SJSA1 (cell line): ENCODE data around the gene COL12A1. TPM values are rescaled to one million over a fixed set of nuclear protein-coding genes. Genes with fewer than 3 reads are reported as not detected.
A peak's percentile ranks its signal among the peaks of the same experiment; 100 is the strongest.

Source experiments
- DNase-seq, 2 experiments: peaks; one replicate each; pipeline ENCODE4 v3.0.0-alpha.2; 2015 to 2020; ENCODE audit warnings: low spot score in 2 of 2, low read depth in 1 of 2
- H3K27ac ChIP-seq: fragments of 250-450 bp; sonication (Bioruptor Pico); 2 replicates; pipeline ENCODE4 v1.5.1; 2020; ENCODE audit warnings: mild to moderate bottlenecking, moderate library complexity
- H3K27me3 ChIP-seq: fragments of 250-450 bp; sonication (Bioruptor Pico); replicated peaks from 2 replicates; pipeline ENCODE4 v1.5.1; 2020; ENCODE audit warnings: mild to moderate bottlenecking, moderate library complexity
- H3K36me3 ChIP-seq: fragments of 250-450 bp; sonication (Bioruptor Pico); 2 replicates; pipeline ENCODE4 v1.5.1; 2020; ENCODE audit warnings: mild to moderate bottlenecking
- H3K4me1 ChIP-seq: fragments of 250-450 bp; sonication (Bioruptor Pico); replicated peaks from 2 replicates; pipeline ENCODE4 v1.6.1; 2021; ENCODE audit warnings: mild to moderate bottlenecking
- H3K4me3 ChIP-seq: fragments of 250-450 bp; sonication (Bioruptor Pico); 2 replicates; pipeline ENCODE4 v1.5.1; 2020; ENCODE audit warnings: mild to moderate bottlenecking
- H3K9me3 ChIP-seq: fragments of 250-450 bp; sonication (Bioruptor Pico); replicated peaks from 2 replicates; pipeline ENCODE4 v1.5.1; 2020; ENCODE audit warnings: mild to moderate bottlenecking
- total RNA-seq: library from RNA; depleted of rRNA; stranded (reverse); fragments of >200 nt; shearing (Covaris generic); gene quantifications from 2 replicates; pipeline ENCODE4 v1.2.3, GENCODE V29; 2014

Gene COL12A1
- total RNA-seq, 1 experiment from 2014 or later, result 233 TPM

DNA sequence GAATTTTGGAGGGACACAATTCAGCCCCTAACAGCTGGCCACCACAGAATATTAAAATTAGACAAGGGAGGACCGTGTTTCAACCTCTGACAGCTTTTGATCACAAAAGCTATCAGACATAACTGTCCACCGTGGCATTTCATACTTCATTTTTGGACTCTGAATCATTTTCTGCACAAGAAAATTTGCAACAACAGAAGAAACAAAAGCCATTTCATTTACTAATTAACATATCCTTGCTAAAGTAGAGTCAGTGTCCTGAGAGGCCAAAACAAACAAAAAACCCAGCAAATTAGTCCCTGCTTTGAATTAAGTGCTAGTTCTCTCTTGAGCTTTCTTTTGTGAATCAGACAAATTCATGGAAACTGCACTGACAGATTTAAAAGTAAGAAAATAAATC, 17.6 kb upstream of the COL12A1 start:
- no peak for DNase-seq
- H3K27me3 ChIP-seq, result no peaks in the 10 kb centered on the region

DNA sequence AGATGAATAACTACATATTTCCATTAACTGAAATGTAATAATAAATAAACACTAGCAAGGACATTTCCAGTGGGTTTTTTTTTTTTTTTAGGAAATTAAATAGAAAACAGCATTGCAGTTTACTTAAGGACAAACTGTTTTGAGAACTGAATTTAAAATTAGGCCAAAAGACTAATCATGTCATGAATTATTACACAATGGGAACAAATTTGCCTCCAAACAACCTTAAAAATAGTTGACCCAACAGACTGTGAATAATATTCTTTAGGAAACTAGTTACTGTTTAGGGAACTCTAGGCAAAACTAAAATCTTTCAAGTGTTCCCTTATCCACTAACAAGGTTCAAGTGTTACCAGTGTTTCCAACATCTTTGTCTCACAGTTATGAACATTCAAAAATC, 16.4 kb upstream of the COL12A1 start:
- no peak overlapping the region for H3K4me3 ChIP-seq
- H3K9me3 ChIP-seq, result no peaks in the 10 kb centered on the region
- no peak for DNase-seq
- H3K36me3 ChIP-seq, result no peaks in the 10 kb centered on the region
- H3K27ac ChIP-seq, result no peak overlapping the region
- peaks cover 36% of the 10 kb centered on the region for H3K4me1 ChIP-seq
- H3K27me3 ChIP-seq, result no peaks in the 10 kb centered on the region

More for the DNA sequence above, 17.6 kb upstream of the COL12A1 start:
- Histone ChIP-seq H3K4me1 (peaks cover 26% of the 10 kb centered on the region), H3K4me3 (no peak overlapping the region), H3K9me3 (no peaks in the 10 kb centered on the region), H3K36me3 (no peaks in the 10 kb centered on the region), H3K27ac (no peak overlapping the region)

DNA sequence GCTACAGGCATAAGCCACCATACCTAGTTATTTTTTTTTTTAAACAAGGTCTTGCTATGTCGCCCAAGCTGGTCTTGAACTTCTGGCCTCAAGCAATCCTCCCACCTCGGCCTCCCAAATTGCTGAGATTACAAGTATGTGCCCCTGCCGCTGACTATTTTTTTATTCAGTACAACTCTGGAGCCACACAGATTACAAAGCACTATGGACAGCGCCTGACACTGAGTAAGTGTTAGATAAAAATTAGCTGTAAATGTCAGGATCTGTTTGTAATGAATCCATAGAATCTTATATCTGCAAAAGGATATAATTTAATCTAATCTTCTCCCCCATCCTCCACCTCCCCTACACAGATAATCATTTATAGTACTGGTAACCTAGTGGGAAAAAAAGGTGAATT, 15.3 kb upstream of the COL12A1 start:
- Histone ChIP-seq H3K27ac (no peak overlapping the region), H3K4me1 (peaks cover 33% of the 10 kb centered on the region), H3K27me3 (no peaks in the 10 kb centered on the region), H3K36me3 (no peaks in the 10 kb centered on the region), H3K4me3 (no peak overlapping the region), H3K9me3 (no peaks in the 10 kb centered on the region)
- DNase-seq, result no peak

DNA sequence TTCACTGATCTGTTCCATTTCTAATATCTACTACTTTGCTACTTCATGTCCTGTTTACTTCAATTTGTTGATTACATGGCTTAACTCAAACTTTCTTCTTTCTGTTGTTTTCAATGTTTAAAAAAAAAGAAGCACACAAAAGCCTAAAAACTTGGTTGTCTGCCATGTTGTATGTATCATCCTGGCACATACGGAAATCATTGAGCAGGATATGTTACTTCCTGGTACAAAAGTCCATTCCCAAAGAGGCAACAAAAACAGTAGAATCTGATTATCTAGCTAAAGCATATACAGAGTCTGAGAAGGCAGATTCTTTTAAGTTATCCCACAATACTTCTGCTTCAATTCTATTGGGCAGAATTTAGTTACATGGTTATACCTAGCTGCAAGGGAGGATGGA, 14.5 kb upstream of the COL12A1 start:
- no peak for DNase-seq
- Histone ChIP-seq H3K36me3 (no peaks in the 10 kb centered on the region), H3K27me3 (no peaks in the 10 kb centered on the region)

DNA sequence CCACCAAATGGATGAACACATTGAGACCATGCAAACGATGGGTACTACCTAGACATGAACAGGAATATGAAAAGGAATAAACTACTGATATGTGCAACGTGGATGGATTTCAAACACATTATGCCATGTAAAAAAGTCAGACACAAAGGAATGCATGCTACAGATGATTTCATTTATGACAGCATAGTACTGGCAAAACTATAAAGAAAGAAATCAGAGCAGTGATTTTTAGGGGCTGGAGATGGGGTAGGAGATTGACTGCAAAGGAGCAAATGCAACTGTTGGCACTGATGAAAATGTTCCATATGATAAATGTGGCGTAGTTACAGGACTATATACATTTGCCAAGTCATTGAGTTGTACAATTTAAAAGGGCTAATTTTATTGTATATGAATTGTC, 13.4 kb upstream of the COL12A1 start:
- Histone ChIP-seq H3K27ac (no peak overlapping the region), H3K4me1 (peaks cover 38% of the 10 kb centered on the region), H3K36me3 (no peaks in the 10 kb centered on the region), H3K4me3 (no peak overlapping the region), H3K9me3 (no peaks in the 10 kb centered on the region), H3K27me3 (no peaks in the 10 kb centered on the region)
- no peak for DNase-seq

More for the DNA sequence above, 14.5 kb upstream of the COL12A1 start:
- H3K4me1 ChIP-seq, result peaks cover 30% of the 10 kb centered on the region
- no peak overlapping the region for H3K27ac ChIP-seq
- no peaks in the 10 kb centered on the region for H3K9me3 ChIP-seq
- no peak overlapping the region for H3K4me3 ChIP-seq

DNA sequence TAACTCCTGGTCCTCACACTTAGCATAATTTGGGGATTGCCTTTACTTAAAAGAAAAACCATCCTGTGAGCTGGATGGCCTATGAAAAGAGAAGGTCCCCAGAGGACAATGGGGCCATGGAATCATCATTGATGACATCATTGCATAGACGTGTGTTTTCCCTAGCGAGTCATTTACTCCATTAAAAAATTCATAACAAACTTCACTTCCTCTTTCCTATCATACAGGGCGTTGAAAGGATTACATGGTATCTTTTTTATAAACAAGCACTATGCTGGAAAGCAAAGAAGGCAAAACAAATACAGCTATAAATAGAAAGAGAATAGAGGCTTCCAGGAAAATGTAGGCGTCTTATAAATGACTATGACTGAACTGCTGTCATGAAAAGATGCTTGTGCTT, 11.3 kb upstream of the COL12A1 start:
- peak overlapping the region; percentile 58 for H3K27ac ChIP-seq
- no peaks in the 10 kb centered on the region for H3K36me3 ChIP-seq
- no peaks in the 10 kb centered on the region for H3K27me3 ChIP-seq
- H3K4me3 ChIP-seq, result no peak overlapping the region
- peak; percentile 61 to 89 for DNase-seq
- H3K4me1 ChIP-seq, result peaks cover 53% of the 10 kb centered on the region
- H3K9me3 ChIP-seq, result no peaks in the 10 kb centered on the region

DNA sequence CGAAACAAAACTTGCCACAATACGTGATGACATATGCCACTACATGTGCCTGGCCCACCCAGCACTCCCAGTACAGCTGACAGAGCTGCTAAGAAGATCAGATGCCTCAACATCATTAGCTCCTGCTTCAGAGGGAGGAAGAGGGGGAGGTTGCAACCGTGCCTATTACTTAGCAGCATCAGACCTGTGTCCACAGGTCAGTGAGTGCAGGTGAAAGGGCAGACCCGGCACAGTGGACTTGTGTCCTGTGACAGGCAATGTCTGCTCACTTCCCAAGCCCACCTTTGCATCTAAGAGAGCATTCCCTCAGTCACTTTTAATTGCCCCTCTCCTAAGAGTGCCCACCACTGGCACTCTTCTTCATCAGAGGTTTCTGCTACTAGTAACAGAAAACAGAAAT, 9.4 kb upstream of the COL12A1 start:
- Histone ChIP-seq H3K36me3 (no peaks in the 10 kb centered on the region), H3K4me1 (peaks cover 68% of the 10 kb centered on the region), H3K27ac (no peak overlapping the region), H3K4me3 (no peak overlapping the region), H3K9me3 (no peaks in the 10 kb centered on the region), H3K27me3 (no peaks in the 10 kb centered on the region)
- DNase-seq, result no peak

DNA sequence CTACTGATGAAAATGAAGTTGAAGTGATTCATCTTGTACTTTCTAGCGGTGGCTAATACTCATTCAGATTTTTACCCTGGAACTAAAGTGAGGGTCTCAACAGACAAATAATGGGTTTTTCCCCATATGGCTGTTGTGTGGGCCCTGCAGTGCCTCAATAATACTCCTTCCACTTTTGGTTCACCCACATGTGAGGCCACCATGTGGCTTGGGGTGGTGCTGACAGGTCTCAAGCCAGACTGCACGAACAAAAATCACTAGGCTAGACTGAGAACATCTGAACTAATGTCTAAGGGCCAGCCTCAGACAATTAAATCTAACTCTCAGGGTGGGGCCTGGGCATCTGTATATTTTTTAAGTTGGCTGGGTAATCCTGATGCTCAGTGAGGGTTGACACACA, 7.9 kb upstream of the COL12A1 start:
- Histone ChIP-seq H3K4me3 (no peak overlapping the region), H3K9me3 (no peaks in the 10 kb centered on the region), H3K36me3 (no peaks in the 10 kb centered on the region), H3K4me1 (peaks cover 66% of the 10 kb centered on the region), H3K27me3 (no peaks in the 10 kb centered on the region), H3K27ac (peak overlapping the region; percentile 64)
- DNase-seq, result no peak

DNA sequence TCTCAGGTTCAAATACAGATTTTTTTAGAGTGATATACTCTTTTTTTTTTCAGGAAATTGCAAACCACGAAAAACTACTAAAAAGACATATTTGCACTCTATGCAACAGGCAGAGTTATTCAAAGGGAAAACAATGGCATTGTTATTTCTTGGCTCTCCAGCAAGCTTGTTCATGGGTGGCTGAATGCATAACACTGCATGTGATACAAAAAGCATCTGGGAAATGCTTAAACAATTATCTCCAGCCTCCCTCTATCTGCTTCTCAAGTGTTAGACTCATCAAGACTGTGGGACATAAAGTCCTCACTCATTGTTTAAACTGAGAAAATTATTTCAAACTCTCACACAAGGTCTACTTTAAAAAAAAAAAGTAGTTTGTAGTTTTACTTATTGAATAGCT, 7.3 kb upstream of the COL12A1 start:
- Histone ChIP-seq H3K36me3 (no peaks in the 10 kb centered on the region), H3K27me3 (no peaks in the 10 kb centered on the region), H3K4me3 (no peak overlapping the region), H3K4me1 (peaks cover 70% of the 10 kb centered on the region), H3K9me3 (no peaks in the 10 kb centered on the region), H3K27ac (peak overlapping the region; percentile 64)
- peak in 1 of 2 experiments; percentile 70 for DNase-seq

DNA sequence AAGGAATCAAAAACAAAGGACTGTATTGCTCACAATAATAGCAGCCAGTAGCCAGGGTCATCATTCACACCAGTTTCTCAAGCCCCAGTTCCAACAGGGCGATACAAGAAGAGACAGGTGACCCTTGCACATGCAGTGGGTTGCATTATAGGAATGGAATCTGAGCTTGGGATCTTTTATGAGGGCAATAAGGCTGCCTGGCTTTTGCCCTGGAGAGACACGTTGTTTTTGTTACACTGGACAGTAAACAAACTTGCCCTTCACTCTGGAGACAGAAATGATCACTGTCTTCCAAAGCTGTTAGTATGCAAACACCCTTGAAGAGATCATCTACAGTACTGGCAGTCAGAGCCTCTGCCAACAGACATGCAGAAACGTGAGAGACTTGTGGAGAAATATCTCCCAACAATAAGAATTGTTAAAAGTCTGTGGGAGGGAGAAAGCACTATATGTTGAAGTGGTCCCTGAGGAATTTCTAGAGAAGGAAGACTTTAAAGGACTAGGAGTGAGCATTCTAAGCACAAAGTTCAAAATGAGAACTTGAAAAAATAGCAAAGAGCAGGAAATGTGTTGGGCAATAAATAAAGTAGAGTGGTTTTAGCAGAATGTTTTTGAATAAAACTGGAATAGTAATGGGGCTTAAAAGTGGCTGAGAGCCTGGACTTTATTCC, 6.2 kb upstream of the COL12A1 start:
- no peaks in the 10 kb centered on the region for H3K36me3 ChIP-seq
- no peaks in the 10 kb centered on the region for H3K27me3 ChIP-seq
- H3K9me3 ChIP-seq, result no peaks in the 10 kb centered on the region
- DNase-seq, result peak in 1 of 2 experiments; percentile 42
- peaks cover 61% of the 10 kb centered on the region for H3K4me1 ChIP-seq
- H3K27ac ChIP-seq, result 0 out of 2 replicates have a peak overlapping the region, but pooled peaks have one; percentile 5
- H3K4me3 ChIP-seq, result no peak overlapping the region

DNA sequence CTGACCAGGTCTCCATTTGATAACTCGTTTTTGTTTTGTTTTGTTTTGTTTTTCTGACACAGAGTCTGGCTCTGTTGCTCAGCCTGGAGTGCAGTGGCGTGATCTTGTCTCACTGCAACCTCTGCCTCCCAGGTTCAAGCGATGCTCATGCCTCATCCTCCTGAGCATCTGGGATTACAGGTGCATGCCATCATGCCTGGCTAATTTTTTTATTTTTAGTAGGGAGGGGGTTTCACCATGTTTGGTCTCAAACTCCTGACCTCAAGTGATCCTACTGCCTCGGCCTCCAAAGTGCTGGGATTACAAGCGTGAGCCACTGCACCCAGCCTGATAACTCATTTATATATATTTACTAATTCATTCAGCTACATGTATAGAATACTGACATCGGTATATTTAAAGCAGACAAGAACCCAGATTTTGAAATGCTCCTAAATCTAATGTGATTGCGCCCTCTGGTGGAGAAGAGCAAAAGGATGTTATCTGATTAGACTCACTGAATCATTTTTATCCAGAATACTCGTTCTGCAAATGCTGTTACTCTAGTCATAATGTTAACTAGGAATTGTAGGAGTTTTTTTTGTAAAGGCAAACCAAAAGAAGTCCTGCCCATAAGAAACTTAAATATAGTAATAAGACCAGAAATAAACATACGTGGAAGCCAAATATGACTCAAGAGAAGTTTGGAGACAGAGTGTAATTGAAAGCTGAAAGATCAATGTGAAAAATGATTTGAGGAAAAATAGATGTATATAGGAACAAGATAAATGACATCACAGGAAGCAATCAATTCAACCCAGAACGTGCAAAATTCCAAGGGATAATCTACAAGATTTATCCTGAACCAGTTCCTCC, 5.3 kb upstream of the COL12A1 start:
- peak; percentile 37 to 55 for DNase-seq
- Histone ChIP-seq H3K27ac (no peak overlapping the region), H3K27me3 (no peaks in the 10 kb centered on the region), H3K4me3 (no peak overlapping the region), H3K36me3 (no peaks in the 10 kb centered on the region), H3K4me1 (peaks cover 60% of the 10 kb centered on the region), H3K9me3 (no peaks in the 10 kb centered on the region)

DNA sequence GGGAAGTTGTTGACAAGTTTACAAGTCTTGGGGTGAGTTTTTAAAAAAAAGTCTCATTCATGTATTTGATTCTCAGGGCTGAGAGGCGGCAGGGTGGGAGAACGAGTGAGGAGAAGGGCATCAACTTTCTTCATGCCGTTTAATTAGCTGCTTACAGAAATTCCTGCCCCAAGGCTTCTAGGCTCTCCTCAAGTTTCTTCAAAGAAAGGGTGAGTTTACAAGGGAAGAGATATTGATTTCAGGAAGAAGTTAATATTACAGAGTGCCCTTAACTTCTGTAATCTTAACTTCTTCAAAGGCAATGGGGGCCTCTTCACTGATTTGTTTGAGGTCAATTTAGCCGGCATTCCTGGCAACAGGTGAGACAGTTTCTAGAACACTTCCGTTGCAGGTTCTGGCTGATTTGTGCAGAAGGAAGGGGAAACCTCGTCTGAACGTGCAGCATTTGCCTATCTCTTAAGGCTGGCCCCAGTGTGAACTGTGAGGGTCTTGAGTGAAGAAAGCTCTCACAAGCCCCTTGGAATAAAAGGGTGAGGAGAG, 3.4 kb upstream of the COL12A1 start:
- Histone ChIP-seq H3K4me1 (peaks cover 51% of the 10 kb centered on the region), H3K9me3 (no peaks in the 10 kb centered on the region), H3K36me3 (peaks cover 11% of the 10 kb centered on the region), H3K4me3 (no peak overlapping the region), H3K27ac (no peak overlapping the region), H3K27me3 (no peaks in the 10 kb centered on the region)
- no peak for DNase-seq

DNA sequence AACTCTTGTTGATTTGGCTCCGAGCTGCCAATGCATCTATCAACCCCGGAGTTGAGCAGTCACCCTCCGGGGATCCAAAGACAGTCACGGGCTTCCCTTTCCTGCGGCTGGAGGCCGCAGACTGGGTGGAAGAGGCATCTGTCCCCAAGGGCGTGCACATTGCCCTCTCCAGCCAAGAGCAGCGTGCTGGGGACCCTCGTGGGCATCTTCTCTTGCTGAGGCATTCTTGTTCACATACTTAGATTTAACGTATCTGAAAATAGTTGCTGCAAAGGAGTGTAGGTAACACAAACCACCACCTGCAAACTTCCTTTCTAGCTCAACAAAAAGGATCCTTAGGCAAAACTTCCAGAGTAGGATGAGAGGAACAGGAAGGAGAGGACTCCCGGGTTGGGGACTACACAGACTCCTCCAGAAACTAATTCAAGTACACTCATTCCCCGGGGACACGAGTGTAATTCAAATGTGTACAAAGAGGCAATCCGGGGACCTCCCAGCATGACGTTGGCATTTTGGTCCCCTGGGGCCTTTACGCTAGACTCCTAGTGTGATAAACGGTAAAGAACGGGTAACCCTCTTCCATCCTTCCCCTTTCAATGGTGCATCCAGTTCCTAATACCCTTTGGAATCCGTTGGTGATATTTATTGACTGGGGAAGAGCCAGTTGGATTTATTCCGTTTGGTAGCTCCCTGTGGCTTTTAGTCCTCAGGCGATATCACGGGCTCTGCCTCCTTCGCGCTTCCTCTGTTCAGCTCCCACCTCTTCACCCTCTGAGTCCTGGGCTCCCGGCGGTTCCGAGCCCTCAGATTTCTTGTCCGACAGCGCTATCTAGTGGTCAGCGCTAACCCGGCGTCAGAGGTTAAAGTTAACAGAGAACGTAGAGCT, 2.7 kb upstream of the COL12A1 start:
- peaks cover 11% of the 10 kb centered on the region for H3K36me3 ChIP-seq
- no peak overlapping the region for H3K27ac ChIP-seq
- peak; percentile 85 to 88 for DNase-seq
- H3K27me3 ChIP-seq, result no peaks in the 10 kb centered on the region
- peaks cover 50% of the 10 kb centered on the region for H3K4me1 ChIP-seq
- H3K4me3 ChIP-seq, result no peak overlapping the region
- no peaks in the 10 kb centered on the region for H3K9me3 ChIP-seq
